Neural crest cell (in vitro differentiated cells): ENCODE measurements around the gene DLK2. TPM values are rescaled to one million over a fixed set of nuclear protein-coding genes. Genes with fewer than 3 reads are reported as not detected.

Source experiments
- DNase-seq: peaks from one replicate; pipeline ENCODE4 v3.0.0; 2021; ENCODE audit warnings: low read depth, mixed read lengths, low spot score
- H3K27ac Mint-ChIP-seq: one replicate; pipeline ENCODE4 v1.8.0; 2021; ENCODE audit warnings: mild to moderate bottlenecking, mixed read lengths; ENCODE audit not compliant: unreplicated experiment
- H3K27me3 Mint-ChIP-seq: 2 replicates; pipeline ENCODE4 v1.8.0; 2021; ENCODE audit warnings: low read depth, mild to moderate bottlenecking, mixed read lengths
- H3K36me3 Mint-ChIP-seq: 2 replicates; pipeline ENCODE4 v1.8.0; 2021; ENCODE audit warnings: low read depth, mild to moderate bottlenecking, mixed read lengths
- H3K4me1 Mint-ChIP-seq: 2 replicates; pipeline ENCODE4 v1.8.0; 2021; ENCODE audit warnings: mixed read lengths
- H3K4me3 Mint-ChIP-seq: one replicate; pipeline ENCODE4 v1.8.0; 2021; ENCODE audit warnings: mild to moderate bottlenecking, mixed read lengths
- H3K9me3 Mint-ChIP-seq: 2 replicates; pipeline ENCODE4 v1.8.0; 2021; ENCODE audit warnings: mixed read lengths
- total RNA-seq: library from RNA; stranded (reverse); gene quantifications from 2 replicates; pipeline ENCODE4 v1.2.1, GENCODE V29; 2021
- TF ChIP-seq, protein P1 (sequence below): fragments of 200-600 bp; sonication (generic); conservative IDR thresholded peaks from 2 replicates; pipeline ENCODE4 v1.5.0; 2021; ENCODE audit warnings: antibody characterized with exemption, mild to moderate bottlenecking

The DLK2 gene
- total RNA-seq, 1 donor from 2014 or later = 1.5 TPM

DNA sequence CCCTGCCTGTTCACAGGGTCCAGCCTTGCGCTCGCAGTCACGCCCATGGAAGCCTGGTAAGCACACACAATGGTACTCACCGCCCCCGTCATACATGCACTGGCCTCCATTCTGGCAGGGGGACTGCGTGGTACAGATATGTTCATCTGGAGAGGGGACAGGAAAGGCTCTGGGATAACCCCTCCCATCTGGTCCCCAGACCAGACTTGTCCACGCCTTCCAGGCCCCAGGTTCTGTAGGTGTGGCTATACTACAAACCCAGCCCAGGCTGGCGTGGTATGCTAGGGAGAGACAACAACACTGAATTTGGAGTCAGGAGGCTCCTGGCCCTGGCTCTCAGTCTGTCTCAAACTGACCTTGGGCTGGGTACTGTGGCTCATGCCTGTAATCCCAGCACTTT is 3.4 kb downstream of the DLK2 start:
- peaks cover 17% of the 10 kb centered on the region for H3K4me1 Mint-ChIP-seq
- peaks cover 2% of the 10 kb centered on the region for H3K36me3 Mint-ChIP-seq
- no peaks in the 10 kb centered on the region for H3K9me3 Mint-ChIP-seq
- H3K27ac Mint-ChIP-seq = no peak overlapping the region
- peaks cover 29% of the 10 kb centered on the region for H3K27me3 Mint-ChIP-seq
- TF ChIP-seq, protein P1, sequence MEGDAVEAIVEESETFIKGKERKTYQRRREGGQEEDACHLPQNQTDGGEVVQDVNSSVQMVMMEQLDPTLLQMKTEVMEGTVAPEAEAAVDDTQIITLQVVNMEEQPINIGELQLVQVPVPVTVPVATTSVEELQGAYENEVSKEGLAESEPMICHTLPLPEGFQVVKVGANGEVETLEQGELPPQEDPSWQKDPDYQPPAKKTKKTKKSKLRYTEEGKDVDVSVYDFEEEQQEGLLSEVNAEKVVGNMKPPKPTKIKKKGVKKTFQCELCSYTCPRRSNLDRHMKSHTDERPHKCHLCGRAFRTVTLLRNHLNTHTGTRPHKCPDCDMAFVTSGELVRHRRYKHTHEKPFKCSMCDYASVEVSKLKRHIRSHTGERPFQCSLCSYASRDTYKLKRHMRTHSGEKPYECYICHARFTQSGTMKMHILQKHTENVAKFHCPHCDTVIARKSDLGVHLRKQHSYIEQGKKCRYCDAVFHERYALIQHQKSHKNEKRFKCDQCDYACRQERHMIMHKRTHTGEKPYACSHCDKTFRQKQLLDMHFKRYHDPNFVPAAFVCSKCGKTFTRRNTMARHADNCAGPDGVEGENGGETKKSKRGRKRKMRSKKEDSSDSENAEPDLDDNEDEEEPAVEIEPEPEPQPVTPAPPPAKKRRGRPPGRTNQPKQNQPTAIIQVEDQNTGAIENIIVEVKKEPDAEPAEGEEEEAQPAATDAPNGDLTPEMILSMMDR = no peak
- no peak for DNase-seq
- no peak overlapping the region for H3K4me3 Mint-ChIP-seq

DNA sequence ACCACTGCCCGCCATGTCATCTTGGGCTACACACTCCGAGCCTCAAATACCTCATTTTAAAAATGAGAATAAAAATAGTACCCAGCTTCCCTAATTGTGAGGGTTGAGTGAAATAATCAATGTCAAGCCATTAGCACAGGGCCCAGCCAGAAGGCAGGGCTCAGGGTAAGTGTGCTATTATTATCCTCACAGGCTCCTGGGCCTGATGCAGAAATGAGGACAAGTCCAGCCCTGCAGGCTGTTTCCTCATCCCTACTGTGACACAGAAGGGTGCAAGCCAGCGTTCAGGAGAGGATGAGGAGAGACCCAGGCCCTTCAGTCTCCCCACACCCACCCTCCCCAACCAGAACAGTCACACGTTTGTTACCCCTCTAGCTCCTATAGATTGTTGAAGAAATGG is 4.0 kb downstream of the DLK2 start:
- Mint-ChIP-seq H3K4me3 (no peak overlapping the region), H3K27ac (no peak overlapping the region), H3K4me1 (peaks cover 11% of the 10 kb centered on the region), H3K36me3 (peaks cover 2% of the 10 kb centered on the region), H3K27me3 (peaks cover 23% of the 10 kb centered on the region), H3K9me3 (no peaks in the 10 kb centered on the region)
- TF ChIP-seq, protein P1 = no peak
- DNase-seq = no peak

DNA sequence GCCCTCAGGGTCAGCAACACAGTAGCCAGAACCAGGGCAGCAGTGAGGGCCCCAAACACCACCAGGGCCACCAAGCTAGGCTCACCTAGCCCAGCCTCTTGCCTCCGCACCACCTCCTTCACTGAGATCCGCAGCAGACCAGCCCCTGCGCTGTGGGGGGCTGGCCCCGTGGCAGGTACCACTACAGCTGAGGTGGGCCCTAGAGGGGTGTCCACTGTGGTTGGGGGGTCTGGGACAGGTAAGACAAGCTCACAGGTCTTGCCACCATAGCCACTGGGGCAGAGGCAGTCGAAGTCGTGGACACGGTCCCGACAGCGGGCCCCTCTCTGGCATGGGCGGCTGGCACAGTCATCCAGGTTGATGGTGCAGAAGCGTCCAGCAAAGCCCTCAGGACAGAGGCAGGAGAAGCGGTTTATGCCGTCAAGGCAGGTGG is 4.6 kb downstream of the DLK2 start:
- Mint-ChIP-seq H3K4me3 (no peak overlapping the region), H3K27me3 (peaks cover 17% of the 10 kb centered on the region), H3K4me1 (peaks cover 7% of the 10 kb centered on the region), H3K9me3 (no peaks in the 10 kb centered on the region), H3K36me3 (peaks cover under 1% of the 10 kb centered on the region), H3K27ac (no peak overlapping the region)
- TF ChIP-seq, protein P1 = no peak
- DNase-seq = no peak

DNA sequence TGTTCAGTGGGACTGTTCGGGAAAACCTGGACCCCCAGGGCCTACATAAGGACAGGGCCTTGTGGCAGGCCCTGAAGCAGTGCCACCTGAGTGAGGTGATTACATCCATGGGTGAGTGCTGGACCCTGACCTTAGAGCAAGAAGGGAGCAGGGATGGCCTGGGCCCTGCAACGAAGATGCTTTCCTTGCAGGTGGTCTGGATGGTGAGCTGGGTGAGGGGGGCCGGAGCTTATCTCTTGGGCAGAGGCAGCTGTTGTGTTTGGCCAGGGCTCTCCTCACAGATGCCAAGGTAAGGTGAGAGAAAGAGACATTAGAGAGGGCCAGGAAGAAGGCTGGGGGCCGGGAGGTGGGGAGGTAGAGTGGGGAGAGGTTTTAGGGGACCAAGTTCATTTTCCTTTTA is 6.4 kb downstream of the DLK2 start:
- H3K9me3 Mint-ChIP-seq = no peaks in the 10 kb centered on the region
- TF ChIP-seq, protein P1 = no peak
- no peak overlapping the region for H3K4me3 Mint-ChIP-seq
- no peaks in the 10 kb centered on the region for H3K4me1 Mint-ChIP-seq
- peak overlapping the region; percentile 62 for H3K27ac Mint-ChIP-seq
- no peaks in the 10 kb centered on the region for H3K36me3 Mint-ChIP-seq
- DNase-seq = no peak
- H3K27me3 Mint-ChIP-seq = peaks cover 3% of the 10 kb centered on the region

- Mint-ChIP-seq H3K27me3 (no peaks in the 10 kb centered on the region), H3K4me3 (no peak overlapping the region), H3K36me3 (no peaks in the 10 kb centered on the region), H3K27ac (no peak overlapping the region), H3K9me3 (no peaks in the 10 kb centered on the region), H3K4me1 (no peaks in the 10 kb centered on the region)
- TF ChIP-seq, protein P1 = no peak
- no peak for DNase-seq
Measured at GRCh38 chr6:43447604-43448003, 7.7 kb downstream of the DLK2 start.

DNA sequence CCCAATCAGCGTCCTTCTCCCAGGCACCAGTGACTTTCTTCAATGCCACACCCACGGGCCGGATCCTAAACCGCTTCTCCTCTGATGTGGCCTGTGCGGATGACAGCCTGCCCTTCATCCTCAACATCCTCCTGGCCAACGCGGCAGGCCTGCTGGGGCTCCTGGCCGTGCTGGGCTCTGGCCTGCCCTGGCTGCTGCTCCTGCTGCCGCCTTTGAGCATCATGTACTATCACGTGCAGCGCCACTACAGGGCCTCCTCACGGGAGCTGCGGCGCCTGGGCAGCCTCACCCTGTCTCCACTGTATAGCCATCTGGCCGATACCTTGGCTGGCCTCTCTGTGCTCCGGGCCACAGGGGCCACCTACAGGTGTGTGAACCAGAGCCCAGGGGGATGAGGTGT is 9.8 kb downstream of the DLK2 start:
- H3K4me3 Mint-ChIP-seq = no peak overlapping the region
- no peaks in the 10 kb centered on the region for H3K4me1 Mint-ChIP-seq
- no peak overlapping the region for H3K27ac Mint-ChIP-seq
- TF ChIP-seq, protein P1 = no peak
- H3K27me3 Mint-ChIP-seq = no peaks in the 10 kb centered on the region
- no peaks in the 10 kb centered on the region for H3K9me3 Mint-ChIP-seq
- no peaks in the 10 kb centered on the region for H3K36me3 Mint-ChIP-seq
- DNase-seq = no peak
